Activated naive CD8-positive, alpha-beta T cell treated with anti-CD3 and anti-CD28 coated beads, Interleukin-2, amount 50 U/mL, for 16 hours (primary cell): ENCODE results near the gene LRRN2.
"Not testable (repeated sequence)": the region's sequence is repeated elsewhere in the genome, so short reads cannot be mapped to it uniquely, and the experiment has no call there.

ENCODE experiments used
- DNase-seq: peaks from one replicate; pipeline ENCODE4 v3.0.0-alpha.2; 2020; ENCODE audit warnings: low read depth, low spot score

LRRN2 gene

DNA sequence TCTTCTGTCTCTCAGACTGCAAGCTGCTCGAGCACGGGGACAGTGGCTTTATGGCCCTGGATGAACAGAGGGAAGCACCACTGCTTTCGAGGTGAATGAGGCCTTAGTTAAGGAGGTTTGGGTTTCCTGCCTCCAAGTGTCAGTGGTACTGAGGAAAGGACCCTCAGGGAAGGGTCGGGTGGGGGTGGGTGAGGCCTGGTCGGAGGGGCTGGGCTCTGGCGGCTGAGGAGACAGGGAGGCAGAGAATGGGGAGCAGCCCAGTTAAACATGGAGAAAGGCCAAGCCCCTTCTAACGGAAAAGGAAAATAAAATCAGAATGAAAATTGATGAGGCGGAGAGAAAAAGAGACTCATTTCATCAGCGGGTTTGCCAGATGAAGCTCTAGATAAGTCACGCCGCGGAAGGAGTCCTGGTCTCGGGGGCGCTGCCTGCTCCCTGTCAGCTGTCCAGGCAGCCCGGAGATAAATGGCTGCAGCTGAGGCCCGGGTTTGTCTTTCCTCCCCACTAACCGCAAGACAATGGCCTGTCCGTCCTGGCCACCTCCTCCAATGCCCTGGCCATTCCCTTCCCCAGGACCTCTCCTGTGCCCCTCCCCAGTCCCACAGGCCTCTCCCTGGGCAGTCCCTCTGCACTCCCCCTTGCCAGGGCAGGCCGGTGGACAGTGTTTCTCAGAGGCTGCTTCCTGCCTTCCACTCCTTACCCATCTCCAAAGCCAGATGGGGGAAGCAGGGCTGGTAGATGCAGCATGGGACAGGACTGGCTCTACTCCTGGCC, 55.2 kb downstream of the LRRN2 start:
- DNase-seq: no peak

GRCh38 chr1:204629459-204629858, 56.1 kb downstream of the LRRN2 start:
- not testable (repeated sequence) for DNase-seq

- DNase-seq: no peak
Observed at GRCh38 chr1:204628868-204629267, 56.7 kb downstream of the LRRN2 start.

DNA sequence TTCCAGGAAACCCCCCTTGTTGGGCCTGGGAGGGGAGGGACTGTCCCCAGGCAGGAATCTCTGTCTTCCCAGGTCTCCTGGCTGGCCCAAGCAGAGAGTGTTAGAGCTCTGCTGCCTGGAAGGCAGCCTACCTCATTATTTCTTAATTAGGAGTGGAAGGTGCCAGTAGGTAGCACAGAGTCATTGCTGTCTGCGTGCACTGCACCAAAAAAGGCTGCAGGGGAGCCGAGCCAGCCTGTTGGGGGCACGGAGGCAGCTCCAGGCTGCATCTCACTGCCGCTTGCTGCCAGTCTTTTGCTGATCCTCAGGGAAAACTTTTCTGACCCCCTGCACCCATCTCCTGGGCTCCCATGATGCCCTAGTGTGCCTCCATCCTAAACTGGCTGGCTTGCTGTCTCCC, 58.1 kb downstream of the LRRN2 start:
- no peak for DNase-seq

- no peak for DNase-seq
Observed at GRCh38 chr1:204626381-204626780, 59.2 kb downstream of the LRRN2 start.

- no peak for DNase-seq
Observed at GRCh38 chr1:204624631-204625216, 60.8 kb downstream of the LRRN2 start.

DNA sequence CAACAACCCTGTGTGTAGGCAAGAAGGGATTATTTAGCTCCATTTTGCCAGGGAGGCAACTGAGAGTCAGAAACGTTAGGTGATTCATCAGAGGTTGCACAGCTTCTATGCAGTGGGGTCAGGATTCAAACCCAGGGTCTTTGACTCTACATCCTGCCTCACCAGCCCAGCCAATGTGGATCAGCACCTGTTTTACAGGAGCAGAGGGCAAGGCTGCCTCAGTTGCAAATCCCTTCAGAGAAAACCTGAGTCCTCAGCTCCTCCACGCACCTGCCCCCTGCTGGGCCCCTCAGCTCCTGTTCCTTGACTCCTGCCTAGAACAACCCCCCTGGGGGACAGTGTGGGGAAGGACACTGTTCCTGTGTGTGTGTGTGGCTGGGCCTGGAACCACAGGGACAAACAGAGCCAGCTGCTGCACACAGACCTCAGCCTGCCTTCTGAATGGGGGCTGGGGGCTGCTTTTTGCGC, 61.6 kb downstream of the LRRN2 start:
- DNase-seq: no peak

GRCh38 chr1:204623365-204623893, 62.1 kb downstream of the LRRN2 start:
- DNase-seq: no peak

DNA sequence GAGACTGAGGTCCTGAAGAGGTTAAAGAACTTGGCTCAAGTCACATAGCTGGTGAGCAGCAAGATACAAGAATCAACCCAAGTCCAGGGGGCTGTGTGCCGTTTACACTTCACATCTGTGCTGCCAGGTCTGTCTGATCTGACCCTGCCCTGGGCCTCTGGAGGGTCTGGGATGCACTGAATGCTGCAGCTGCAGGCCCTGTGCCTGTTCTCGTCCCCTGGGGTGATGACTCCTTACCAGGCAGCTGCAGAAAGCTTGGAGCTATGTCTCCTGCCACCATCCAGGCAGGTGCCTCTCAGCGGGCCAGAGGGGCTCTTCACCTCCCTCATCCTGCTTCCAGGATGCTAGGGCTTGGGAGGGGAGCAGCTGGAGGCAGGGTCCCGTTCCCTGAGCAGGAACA, 63.5 kb downstream of the LRRN2 start:
- DNase-seq: no peak

DNA sequence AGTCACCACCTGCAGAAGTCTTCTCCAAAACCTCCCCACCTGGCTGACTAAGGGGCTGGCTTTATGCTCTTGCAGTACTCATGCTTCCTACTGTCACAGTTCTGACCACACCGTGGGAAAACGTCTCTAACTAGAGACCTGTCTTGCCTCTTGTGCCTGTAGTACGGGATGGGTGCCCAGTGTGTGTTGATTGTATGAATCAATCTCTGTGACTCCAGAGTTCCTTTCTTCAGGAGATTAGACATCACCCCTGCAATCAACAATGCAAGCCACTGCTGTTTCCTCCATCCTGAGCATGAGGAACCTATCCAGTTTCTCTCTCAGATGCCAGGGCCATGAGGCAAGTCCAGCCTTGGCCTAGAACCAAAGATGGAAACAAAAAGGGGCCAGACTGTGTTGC, 64.1 kb downstream of the LRRN2 start:
- no peak for DNase-seq

GRCh38 chr1:204619721-204620120, 65.8 kb downstream of the LRRN2 start:
- no peak for DNase-seq

GRCh38 chr1:204618148-204618760, 67.3 kb downstream of the LRRN2 start:
- no peak for DNase-seq

DNA sequence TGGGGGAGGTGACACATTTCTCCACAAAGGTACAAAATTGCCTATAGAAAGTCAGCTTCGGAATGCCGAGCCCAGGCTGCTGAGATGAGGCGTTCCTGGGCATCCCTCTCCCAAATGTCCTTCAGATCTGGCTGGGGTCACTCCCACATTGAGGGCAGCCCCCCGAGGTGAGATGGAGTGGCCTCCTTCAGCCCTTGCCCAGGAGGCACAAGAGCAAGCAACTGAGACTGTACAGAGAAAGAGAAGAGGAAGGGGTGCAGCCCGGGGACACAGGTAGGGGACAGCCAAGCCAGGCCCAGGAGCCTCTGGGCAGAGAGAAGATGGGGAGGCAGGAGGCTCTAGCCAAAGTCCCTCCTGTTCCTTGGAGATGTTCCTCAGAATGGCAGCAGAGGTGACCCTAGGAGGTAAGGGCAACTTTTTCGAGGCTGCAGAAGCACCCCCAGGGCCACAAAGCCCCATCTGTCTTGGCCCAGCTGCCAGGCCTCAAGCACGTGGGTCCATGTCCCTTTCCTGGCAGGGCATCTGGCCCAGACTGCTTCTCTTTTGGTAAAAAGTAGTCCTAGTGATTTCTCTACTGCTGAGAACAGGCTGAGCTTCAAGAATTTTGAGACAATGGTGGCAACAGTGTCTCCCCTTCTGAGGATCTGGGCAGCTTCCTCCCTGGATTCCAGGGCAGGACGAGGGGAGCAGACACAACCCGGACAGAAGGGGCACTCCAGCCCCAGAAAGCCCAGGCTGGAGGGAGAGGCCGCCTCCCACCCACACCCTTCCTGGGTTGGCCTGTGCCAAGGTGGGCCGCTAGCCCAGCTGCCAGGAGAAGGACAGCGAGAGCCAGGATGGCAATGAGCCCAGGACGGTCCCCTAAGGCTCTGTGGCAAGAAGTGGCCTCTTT, 68.0 kb downstream of the LRRN2 start:
- DNase-seq: no peak

DNA sequence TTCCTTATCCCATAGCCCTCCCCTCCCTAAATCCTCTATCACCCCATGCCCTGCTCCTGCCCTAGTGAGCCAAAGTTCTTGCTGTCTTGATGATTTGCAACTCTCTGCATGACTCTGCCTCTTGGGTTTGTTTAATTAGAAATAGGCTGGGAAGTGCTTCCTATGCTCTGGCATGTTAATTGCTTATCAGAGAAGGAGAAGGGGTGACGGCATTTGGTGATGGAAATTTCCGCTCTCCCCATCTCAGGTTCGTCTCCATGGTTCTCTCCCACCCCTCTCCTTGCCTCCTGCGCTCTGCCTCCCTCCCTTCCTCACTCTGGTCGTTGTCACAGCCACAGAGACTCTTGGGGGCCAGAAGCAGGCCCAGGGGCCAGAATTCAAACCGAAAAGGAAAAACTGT, 68.9 kb downstream of the LRRN2 start:
- DNase-seq: no peak

DNA sequence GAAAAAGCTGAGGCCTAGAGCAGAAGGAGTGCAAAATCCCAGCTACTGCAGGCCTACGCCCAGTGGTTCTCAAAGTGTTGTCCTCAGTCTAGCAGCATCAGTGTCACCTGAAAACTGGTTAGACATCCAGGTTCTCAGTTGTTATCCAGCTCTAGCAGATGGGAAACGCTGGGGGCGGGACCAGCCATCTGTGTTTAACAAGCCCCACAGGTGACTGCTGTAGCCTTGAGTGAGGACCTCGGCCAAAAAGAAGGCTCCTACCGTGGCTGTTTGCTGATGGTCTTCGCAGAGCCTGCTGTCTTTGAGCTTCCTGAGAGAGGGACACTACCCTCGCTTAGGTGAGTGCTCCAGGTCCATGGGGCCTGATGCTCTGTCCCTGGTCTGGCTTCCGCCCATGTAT, 69.7 kb downstream of the LRRN2 start:
- no peak for DNase-seq

- no peak for DNase-seq
Observed at GRCh38 chr1:204613636-204614035, 71.9 kb downstream of the LRRN2 start.

GRCh38 chr1:204612326-204612725, 73.2 kb downstream of the LRRN2 start:
- no peak for DNase-seq

GRCh38 chr1:204611036-204611435, 74.5 kb downstream of the LRRN2 start:
- DNase-seq: no peak

GRCh38 chr1:204607910-204608309, 77.6 kb downstream of the LRRN2 start:
- no peak for DNase-seq

- no peak for DNase-seq
Observed at GRCh38 chr1:204605791-204606190, 79.7 kb downstream of the LRRN2 start.

- DNase-seq: no peak
Observed at GRCh38 chr1:204602871-204603542, 82.5 kb downstream of the LRRN2 start.
